ENCODE results near the gene TIGAR.

- TF ChIP-seq EP300 (IDR thresholded peaks at IDR 0.05; ENCODE audit: borderline replicate concordance) (no peak), USF1 (IDR thresholded peaks at IDR 0.05) (no peak), CEBPB (IDR thresholded peaks at IDR 0.05) (no peak), TCF12 (IDR thresholded peaks at IDR 0.05; ENCODE audit: low read depth) (no peak), YY1 (IDR thresholded peaks at IDR 0.05; ENCODE audit: low read depth) (no peak), TAF1 (IDR thresholded peaks at IDR 0.05; ENCODE audit: low read depth) (no peak), REST (IDR thresholded peaks at IDR 0.05; ENCODE audit: low read depth) (no peak), MAX (IDR thresholded peaks at IDR 0.05) (no peak), ZBTB7A (IDR thresholded peaks at IDR 0.05; ENCODE audit: low read depth) (no peak), CREB1 (IDR thresholded peaks at IDR 0.05; ENCODE audit: low read depth) (no peak), NFIC (IDR thresholded peaks at IDR 0.05) (no peak), TEAD4 (IDR thresholded peaks at IDR 0.05) (no peak)
Observed at GRCh38 chr12:4280351-4281163, 40.5 kb upstream of the TIGAR start.

Measured in Ishikawa (cell line).